Prostate gland (tissue), 2 donors: ENCODE data around the gene NR2C2. TPM values are rescaled to one million over a fixed set of nuclear protein-coding genes. Genes with fewer than 3 reads are reported as not detected.

Experiments
- DNase-seq: peaks from one replicate; pipeline ENCODE4 v3.0.0-alpha.2; 2019; ENCODE audit warnings: low spot score
- H3K27ac ChIP-seq, 2 donors: fragments of 200-600 bp; sonication (generic); 2 replicates each; pipeline ENCODE4 v1.5.1; 2017 to 2019
- H3K27me3 ChIP-seq: fragments of 200-600 bp; sonication (generic); replicated peaks from 2 replicates; pipeline ENCODE4 v1.5.1; 2019; ENCODE audit not compliant: insufficient read depth
- H3K36me3 ChIP-seq, 2 donors: fragments of 200-600 bp; sonication (generic); 1 replicate in 1 of 2; 2 replicates in 1 of 2; pipeline versions ENCODE4 v1.5.1 to v1.8.1; 2017 to 2019
- H3K4me1 ChIP-seq: fragments of 200-600 bp; sonication (generic); replicated peaks from 2 replicates; pipeline ENCODE4 v1.5.1; 2019
- H3K4me3 ChIP-seq, 2 donors: fragments of 200-600 bp; sonication (generic); 2 replicates each; pipeline ENCODE4 v1.5.1; 2017 to 2019
- H3K9me3 ChIP-seq: fragments of 200-600 bp; sonication (generic); 2 replicates; pipeline ENCODE4 v1.5.1; 2017
- CTCF ChIP-seq, 4 experiments: fragments of 200-600 bp in 2 of 4; fragments of 450-650 bp in 2 of 4; sonication (generic) in 2 of 4; IDR thresholded peaks; 1 replicate in 3 of 4; 2 replicates in 1 of 4; pipeline ENCODE4 v1.5.1; 2016 to 2019; ENCODE audit warnings: antibody characterized with exemption in 4 of 4, mild to moderate bottlenecking in 2 of 4, moderate library complexity in 2 of 4
- POLR2A ChIP-seq: fragments of 450-650 bp; IDR thresholded peaks from one replicate; pipeline ENCODE4 v1.6.1; 2016; ENCODE audit warnings: antibody characterized with exemption, mild to moderate bottlenecking
- POLR2AphosphoS5 ChIP-seq: sonication (generic); formaldehyde crosslinking; IDR thresholded peaks from one replicate; pipeline ENCODE4 v1.6.1; 2017; ENCODE audit warnings: antibody characterized with exemption
- WGBS: methylation state at CpG from one replicate; pipeline ENCODE4 v1.1.5; 2018; 5-methylcytosine and 5-hydroxymethylcytosine counted together
- intact Hi-C: fragments of 100-400 bp; cut with DNase I; formaldehyde crosslinking; loops from one replicate; pipeline ENCODE4 v1.14.2; 2022
- total RNA-seq, 2 donors: library from RNA; depleted of rRNA; stranded (reverse); fragments of >200 nt; gene quantifications; one replicate each; pipeline ENCODE4 v1.1.0, GENCODE V29; 2016

The NR2C2 gene
- total RNA-seq, 2 donors from 2014 or later, result 36.8 to 78.5 TPM

- intact Hi-C loops, result no loop called here
- Histone ChIP-seq H3K4me3 (no peak overlapping the region), H3K36me3 (peaks cover 7 to 20% of the 10 kb centered on the region in 2 donors), H3K27ac (no peak overlapping the region), H3K9me3 (no peaks in the 10 kb centered on the region), H3K27me3 (no peaks in the 10 kb centered on the region), H3K4me1 (no peaks in the 10 kb centered on the region)
- TF ChIP-seq POLR2AphosphoS5 (no peak), POLR2A (no peak), CTCF (IDR thresholded peaks at IDR 0.05) (no peak)
- 86% methylated on average over 2 of the region's 2 CpGs for WGBS
- DNase-seq, result no peak
Observed at GRCh38 chr3:15023719-15024118, 76.3 kb downstream of the NR2C2 start.

- H3K27me3 ChIP-seq, result no peaks in the 10 kb centered on the region
- no peak overlapping the region for H3K4me3 ChIP-seq
- TF ChIP-seq POLR2A, result no peak
- no peak for TF ChIP-seq CTCF (IDR thresholded peaks at IDR 0.05)
- TF ChIP-seq POLR2AphosphoS5, result no peak
- no peak overlapping the region for H3K27ac ChIP-seq
- peaks cover 0 to 2% of the 10 kb centered on the region in 2 donors for H3K36me3 ChIP-seq
- DNase-seq, result no peak
- no peaks in the 10 kb centered on the region for H3K4me1 ChIP-seq
- intact Hi-C loops, result no loop called here
- no peaks in the 10 kb centered on the region for H3K9me3 ChIP-seq
Observed at GRCh38 chr3:15029625-15030024, 82.2 kb downstream of the NR2C2 start.

GRCh38 chr3:15032650-15033049 lies 85.3 kb downstream of the NR2C2 start:
- Histone ChIP-seq H3K4me3 (no peak overlapping the region), H3K9me3 (no peaks in the 10 kb centered on the region), H3K27ac (no peak overlapping the region), H3K4me1 (no peaks in the 10 kb centered on the region), H3K27me3 (no peaks in the 10 kb centered on the region), H3K36me3 (peaks cover 0 to 9% of the 10 kb centered on the region in 2 donors)
- 91% methylated on average over 2 of the region's 2 CpGs for WGBS
- intact Hi-C loops, result no loop called here
- no peak for DNase-seq
- TF ChIP-seq POLR2AphosphoS5 (no peak), POLR2A (no peak), CTCF (IDR thresholded peaks at IDR 0.05) (no peak)

- Histone ChIP-seq H3K9me3 (no peaks in the 10 kb centered on the region), H3K36me3 (peaks cover 0 to 9% of the 10 kb centered on the region in 2 donors), H3K4me3 (no peak overlapping the region), H3K27me3 (no peaks in the 10 kb centered on the region), H3K27ac (no peak overlapping the region), H3K4me1 (no peaks in the 10 kb centered on the region)
- intact Hi-C loops, result no loop called here
- WGBS, result 94% methylated on average over 3 of the region's 3 CpGs
- no peak for DNase-seq
- TF ChIP-seq POLR2AphosphoS5 (no peak), CTCF (IDR thresholded peaks at IDR 0.05) (no peak), POLR2A (no peak)
Observed at GRCh38 chr3:15033103-15033502, 85.7 kb downstream of the NR2C2 start.

GRCh38 chr3:15038306-15038705 lies 90.9 kb downstream of the NR2C2 start:
- Histone ChIP-seq H3K9me3 (no peaks in the 10 kb centered on the region), H3K36me3 (peaks cover 0 to 9% of the 10 kb centered on the region in 2 donors), H3K4me3 (no peak overlapping the region), H3K27me3 (no peaks in the 10 kb centered on the region), H3K4me1 (no peaks in the 10 kb centered on the region), H3K27ac (no peak overlapping the region)
- intact Hi-C loops, result no loop called here
- 52% methylated on average over 6 of the region's 6 CpGs for WGBS
- TF ChIP-seq POLR2A (no peak), CTCF (IDR thresholded peaks at IDR 0.05) (no peak), POLR2AphosphoS5 (peak; percentile 64)
- peak; percentile 42 for DNase-seq
